ENCODE data around the gene SASH1. TPM values are rescaled to one million over a fixed set of nuclear protein-coding genes. Genes with fewer than 3 reads are reported as not detected.

Gene SASH1
- total and polyA plus RNA-seq, 2 of the 8 experiments (the other 6 are each of a cell fraction or from before 2014, with no cell fraction given) = 6.0 to 20.2 TPM

DNA sequence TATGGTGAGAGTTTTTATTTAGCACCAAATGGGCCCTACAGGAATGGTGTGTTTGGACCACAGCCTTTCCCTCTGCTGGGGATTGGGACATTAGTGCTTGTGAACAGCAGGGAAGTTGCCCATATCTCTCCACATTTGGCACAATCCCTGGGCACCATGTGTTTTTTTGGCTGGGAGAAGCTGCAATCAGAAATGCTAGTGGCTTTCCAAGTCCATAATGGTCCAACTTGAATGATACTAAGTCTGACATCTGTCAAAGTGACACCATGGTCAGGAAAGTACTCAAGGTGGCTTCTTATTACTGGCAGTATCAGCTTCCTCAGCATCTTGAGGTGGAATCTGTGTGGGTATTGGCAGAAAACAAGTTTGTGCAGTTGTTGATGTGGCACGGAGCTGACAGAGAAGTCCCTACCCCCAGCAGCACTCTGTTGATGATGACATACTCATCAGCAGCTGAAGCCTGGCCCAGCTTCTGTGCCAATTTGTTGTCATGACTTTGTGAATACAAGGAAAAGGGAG lies 53.0 kb downstream of the SASH1 start:
- no peak overlapping the region for H2AK5ac ChIP-seq (ENCODE audit: low read depth, low read length)
- CTCF ChIA-PET (ENCODE audit: partially characterized antibody) = interaction anchor here (0.8 to 1.8 kb wide), 2 partner anchors 12 to 18 kb away, joined by 4 to 8 read pairs; no protein-coding TSS in a partner anchor
- FAIRE-seq = no peak
- TF ChIP-seq TCF12 (IDR thresholded peaks at IDR 0.05; ENCODE audit: low read depth, low read length) (no peak), JUND (IDR thresholded peaks at IDR 0.05; ENCODE audit: low read length) (no peak), CBX5 (IDR thresholded peaks at IDR 0.05; ENCODE audit: low read depth, low read length) (no peak), TBP (IDR thresholded peaks at IDR 0.05; ENCODE audit: low read depth, low read length) (no peak), BRCA1 (IDR thresholded peaks at IDR 0.05; ENCODE audit: low read depth, low read length) (no peak), KDM4A (IDR thresholded peaks at IDR 0.05; ENCODE audit: low read depth, low read length, severe bottlenecking) (no peak), NANOG (IDR thresholded peaks at IDR 0.05; ENCODE audit: insufficient read depth, low read depth, low read length, poor library complexity, severe bottlenecking) (no peak), BCL11A (IDR thresholded peaks at IDR 0.05; ENCODE audit: low read depth in 2 of 2, low read length in 2 of 2) (no peak), ATF3 (IDR thresholded peaks at IDR 0.05; ENCODE audit: insufficient read depth, low read depth, low read length) (no peak), RXRA (IDR thresholded peaks at IDR 0.05; ENCODE audit: insufficient read depth, low read depth, low read length) (no peak), ASH2L (IDR thresholded peaks at IDR 0.05; ENCODE audit: low read length) (no peak), TAF7 (optimal IDR thresholded peaks at IDR 0.05; ENCODE audit: borderline replicate concordance, low read depth, low read length) (no peak), FOSL1 (IDR thresholded peaks at IDR 0.05; ENCODE audit: insufficient read depth, low read depth, low read length) (no peak), KDM5A (IDR thresholded peaks at IDR 0.05; ENCODE audit: low read length) (no peak)

More for the DNA sequence above, 53.0 kb downstream of the SASH1 start:
- WGBS, 2 experiments (ENCODE audit: extremely low coverage in 1 of 2, insufficient coverage in 1 of 2, insufficient read length in 1 of 2, insufficient replicate concordance in 2 of 2, low coverage in 1 of 2, low lambda C conversion rate in 2 of 2, missing lambda C conversion rate in 1 of 2) = 89% methylated on average over 1 of the region's 1 CpG; no CpG with 5 or more reads in 1 of the 2 experiments
- Histone ChIP-seq H3K4me3 (ENCODE audit: extremely low read depth in 1 of 4, insufficient read depth in 2 of 4, low read depth in 3 of 4, low read length in 4 of 4) (no peak overlapping the region), H3K14ac (ENCODE audit: insufficient read length) (no peak overlapping the region), H3K23me2 (ENCODE audit: low read depth, low read length) (no peaks in the 10 kb centered on the region), H2BK12ac (ENCODE audit: low read depth, low read length) (no peak overlapping the region), H4K8ac (ENCODE audit: extremely low read depth, insufficient read depth, low read length) (no peak overlapping the region), H3K79me2 (ENCODE audit: control insufficient read depth in 1 of 2, insufficient read depth in 2 of 2, low read length in 2 of 2) (0 out of 4 replicates have a peak, but pooled peaks cover 0 to 2% of the 10 kb centered on the region in 2 experiments), H3K9me3 (ENCODE audit: insufficient read depth in 2 of 2, low read depth in 1 of 2, low read length in 1 of 2) (no peaks in the 10 kb centered on the region), H3K56ac (replicated peaks; ENCODE audit: insufficient read length, low read depth, low read length) (no peak overlapping the region), H3K4me1 (replicated peaks in 1 of 4; ENCODE audit: control insufficient read depth in 3 of 4, insufficient read depth in 4 of 4, low read length in 3 of 4) (peaks cover 0 to 3% (median 0%) of the 10 kb centered on the region in 4 experiments; a peak in 1 of 7 replicates), H2BK120ac (replicated peaks; ENCODE audit: low read depth, low read length) (no peak overlapping the region), H3K4me2 (ENCODE audit: insufficient read depth in 1 of 2, low read depth in 2 of 2, low read length in 2 of 2) (no peak overlapping the region), H4K20me1 (replicated peaks in 1 of 2; ENCODE audit: control insufficient read depth in 1 of 2, insufficient read depth in 2 of 2, low read length in 2 of 2) (peaks cover 0 to 2% of the 10 kb centered on the region in 2 experiments), H3K27ac (ENCODE audit: low read depth, low read length) (no peak overlapping the region), H2BK15ac (ENCODE audit: low read length) (no peak overlapping the region), H3K23ac (ENCODE audit: insufficient read length) (no peak overlapping the region), H4K5ac (ENCODE audit: insufficient read length, low read depth, low read length) (no peak overlapping the region), H2BK20ac (ENCODE audit: low read length) (no peak overlapping the region), H3K79me1 (ENCODE audit: low read depth, low read length) (no peaks in the 10 kb centered on the region; the same call in 1 of the 2 replicates), H3K18ac (ENCODE audit: extremely low read depth, low read length) (no peak overlapping the region), H3K36me3 (ENCODE audit: control insufficient read depth in 2 of 4, insufficient read depth in 4 of 4, low read length in 3 of 4) (peaks cover 0 to 8% (median 0%) of the 10 kb centered on the region in 4 experiments; a peak in 3 of 8 replicates), H2BK5ac (ENCODE audit: low read depth, low read length) (no peak overlapping the region), H3K9ac (replicated peaks in 1 of 4; ENCODE audit: extremely low read depth in 1 of 4, low read depth in 3 of 4, low read length in 3 of 4) (no peak overlapping the region), H3K27me3 (replicated peaks in 1 of 4; ENCODE audit: control insufficient read depth in 3 of 4, extremely low read depth in 1 of 4, insufficient read depth in 3 of 4, low read length in 3 of 4) (no peaks in the 10 kb centered on the region), H2AFZ (ENCODE audit: low read length) (no peak overlapping the region), H3K4ac (replicated peaks; ENCODE audit: insufficient read length, low read depth, low read length) (no peak overlapping the region), H4K91ac (replicated peaks; ENCODE audit: insufficient read length, low read length) (no peak overlapping the region)
- no peak for DNase-seq (ENCODE audit: low read depth in 1 of 2, low spot score in 2 of 2)
- POLR2A ChIA-PET (ENCODE audit: partially characterized antibody) = no interaction called here

All from H1 (cell line).